NB4 (cell line): Measurements from ENCODE around the gene TLE5.

Experiments used
- CTCF ChIP-seq: IDR thresholded peaks from one replicate; pipeline ENCODE4 v1.5.1; 2012; ENCODE audit warnings: low read depth, low read length
- POLR2A ChIP-seq: IDR thresholded peaks from 2 replicates; pipeline ENCODE4 v1.6.1; 2011; ENCODE audit warnings: mild to moderate bottlenecking; ENCODE audit not compliant: insufficient read length; ENCODE audit errors: extremely low read depth

- no peak for TF ChIP-seq CTCF
- TF ChIP-seq POLR2A, result no peak
Observed at GRCh38 chr19:3041327-3041726, 21.0 kb downstream of the TLE5 start.
